ENCODE data around the gene NKAP.

- TF ChIP-seq CTCF (IDR thresholded peaks at IDR 0.05): no peak
- TF ChIP-seq POLR2A (IDR thresholded peaks at IDR 0.05): no peak
Observed at GRCh38 chrX:119885554-119886428, 57.8 kb downstream of the NKAP start.
